Large intestine (tissue), 3 donors: ENCODE measurements around the gene TRIM16. TPM values are rescaled to one million over a fixed set of nuclear protein-coding genes. Genes with fewer than 3 reads are reported as not detected.
"Not testable (repeated sequence)": the region's sequence is repeated elsewhere in the genome, so short reads cannot be mapped to it uniquely, and the experiment has no call there.

ENCODE experiments used
- DNase-seq, 2 donors: peaks; one replicate each; pipeline versions ENCODE4 v3.0.0 to v3.0.0-alpha.2; 2013
- H3K27ac ChIP-seq: one replicate; pipeline ENCODE4 v1.5.1; 2013; ENCODE audit warnings: low read length
- H3K27me3 ChIP-seq: 2 replicates; pipeline ENCODE4 v1.6.1; 2013; ENCODE audit warnings: low read length; ENCODE audit not compliant: control insufficient read depth, insufficient read depth
- H3K36me3 ChIP-seq: 2 replicates; pipeline ENCODE4 v1.6.1; 2013; ENCODE audit warnings: low read length; ENCODE audit not compliant: control insufficient read depth, insufficient read depth
- H3K4me1 ChIP-seq: one replicate; pipeline ENCODE4 v1.6.1; 2013; ENCODE audit warnings: low read length; ENCODE audit not compliant: control insufficient read depth, insufficient read depth
- H3K4me3 ChIP-seq: one replicate; pipeline ENCODE4 v1.5.1; 2013; ENCODE audit warnings: low read length
- H3K9me3 ChIP-seq: one replicate; pipeline ENCODE4 v1.6.1; 2013; ENCODE audit warnings: mild to moderate bottlenecking, low read depth, low read length, moderate library complexity; ENCODE audit not compliant: control insufficient read depth
- WGBS: methylation state at CpG from one replicate; pipeline ENCODE4 v1.1.5; 2013; ENCODE audit warnings: low lambda C conversion rate; ENCODE audit not compliant: insufficient coverage; 5-methylcytosine and 5-hydroxymethylcytosine counted together
- polyA plus RNA-seq: library from polyadenylated mRNA; unstranded; fragments of 120-200 nt; gene quantifications from one replicate; pipeline ENCODE4 v1.2.1, GENCODE V29; 2013

TRIM16 gene
- polyA plus RNA-seq, 1 donor: 33.5 TPM

- peak within 1 kb of the TSS; percentile 60 for H3K4me3 ChIP-seq
- no CpG with 5 or more reads among the region's 44 CpGs for WGBS
- not testable (repeated sequence) for H3K36me3 ChIP-seq, H3K9me3 ChIP-seq, H3K4me1 ChIP-seq, H3K27me3 ChIP-seq, H3K27ac ChIP-seq
- DNase-seq: peak; percentile 97 to 98
Observed at GRCh38 chr17:15699413-15699924, 15.4 kb upstream of the TRIM16 start, which contains the start of gene ZNF286A. Gene ZNF286A (plus strand): TSS chr17:15699752. CDS start chr17:15700330, 578 bp downstream.

- H3K4me3 ChIP-seq: peak overlapping the region; percentile 60
- H3K36me3 ChIP-seq, H3K9me3 ChIP-seq, H3K27ac ChIP-seq, H3K4me1 ChIP-seq, H3K27me3 ChIP-seq, DNase-seq: not testable (repeated sequence)
- no CpG with 5 or more reads among the region's 3 CpGs for WGBS
Observed at GRCh38 chr17:15698967-15699366, 14.9 kb upstream of the TRIM16 start.

GRCh38 chr17:15687494-15687893, 3.4 kb upstream of the TRIM16 start:
- not testable (repeated sequence) for H3K4me3 ChIP-seq, H3K27me3 ChIP-seq, H3K36me3 ChIP-seq, H3K27ac ChIP-seq, DNase-seq, H3K4me1 ChIP-seq, H3K9me3 ChIP-seq
- WGBS: no CpG with 5 or more reads among the region's 1 CpG

GRCh38 chr17:15683135-15683534, 976 bp downstream of the TRIM16 start:
- DNase-seq, H3K27ac ChIP-seq, H3K4me1 ChIP-seq, H3K27me3 ChIP-seq, H3K9me3 ChIP-seq, H3K4me3 ChIP-seq, H3K36me3 ChIP-seq: not testable (repeated sequence)
- no CpG with 5 or more reads among the region's 3 CpGs for WGBS

- not testable (repeated sequence) for H3K27me3 ChIP-seq, H3K4me3 ChIP-seq, H3K27ac ChIP-seq, H3K4me1 ChIP-seq, H3K9me3 ChIP-seq, H3K36me3 ChIP-seq, DNase-seq
- no CpG with 5 or more reads among the region's 6 CpGs for WGBS
Observed at GRCh38 chr17:15675991-15676390, 8.1 kb downstream of the TRIM16 start.

- not testable (repeated sequence) for DNase-seq, H3K4me1 ChIP-seq, H3K4me3 ChIP-seq, H3K27me3 ChIP-seq, H3K36me3 ChIP-seq, H3K27ac ChIP-seq, H3K9me3 ChIP-seq
- no CpG with 5 or more reads among the region's 1 CpG for WGBS
Observed at GRCh38 chr17:15674640-15675039, 9.5 kb downstream of the TRIM16 start.

- H3K27me3 ChIP-seq, H3K27ac ChIP-seq, H3K4me3 ChIP-seq, H3K4me1 ChIP-seq, DNase-seq, H3K9me3 ChIP-seq, H3K36me3 ChIP-seq: not testable (repeated sequence)
- WGBS: no CpG with 5 or more reads among the region's 5 CpGs
Observed at GRCh38 chr17:15669526-15669925, 14.6 kb downstream of the TRIM16 start.

- Histone ChIP-seq H3K4me3 (no peak overlapping the region), H3K4me1 (no peaks in the 10 kb centered on the region), H3K27me3 (no peaks in the 10 kb centered on the region), H3K36me3 (peaks cover 6% of the 10 kb centered on the region), H3K27ac (no peak overlapping the region), H3K9me3 (no peaks in the 10 kb centered on the region)
- WGBS: 100% methylated on average over 1 of the region's 5 CpGs
- DNase-seq: no peak
Observed at GRCh38 chr17:15663691-15664090, 20.4 kb downstream of the TRIM16 start.

- Histone ChIP-seq H3K36me3 (peaks cover 6% of the 10 kb centered on the region), H3K27ac (no peak overlapping the region), H3K27me3 (no peaks in the 10 kb centered on the region), H3K4me1 (no peaks in the 10 kb centered on the region), H3K4me3 (no peak overlapping the region), H3K9me3 (no peaks in the 10 kb centered on the region)
- WGBS: 87% methylated on average over 2 of the region's 6 CpGs
- no peak for DNase-seq
Observed at GRCh38 chr17:15663176-15663575, 20.9 kb downstream of the TRIM16 start.

GRCh38 chr17:15662681-15663080, 21.4 kb downstream of the TRIM16 start:
- no peaks in the 10 kb centered on the region for H3K27me3 ChIP-seq
- H3K27ac ChIP-seq: no peak overlapping the region
- no peaks in the 10 kb centered on the region for H3K4me1 ChIP-seq
- WGBS: no CpG with 5 or more reads among the region's 3 CpGs
- peaks cover 6% of the 10 kb centered on the region for H3K36me3 ChIP-seq
- no peak for DNase-seq
- H3K9me3 ChIP-seq: no peaks in the 10 kb centered on the region
- no peak overlapping the region for H3K4me3 ChIP-seq

- H3K4me3 ChIP-seq: no peak overlapping the region
- WGBS: no CpG with 5 or more reads among the region's 3 CpGs
- H3K36me3 ChIP-seq: peaks cover 6% of the 10 kb centered on the region
- H3K4me1 ChIP-seq: peaks cover 4% of the 10 kb centered on the region
- no peak overlapping the region for H3K27ac ChIP-seq
- no peak for DNase-seq
- no peaks in the 10 kb centered on the region for H3K9me3 ChIP-seq
- H3K27me3 ChIP-seq: no peaks in the 10 kb centered on the region
Observed at GRCh38 chr17:15660077-15660476, 24.0 kb downstream of the TRIM16 start.
